WTC11 (cell line): ENCODE measurements around the gene CDH18. TPM values are rescaled to one million over a fixed set of nuclear protein-coding genes. Genes with fewer than 3 reads are reported as not detected.

Experiments
- ATAC-seq: fragments of 200-7000 bp; cut with Tn5 transposase; 2 replicates; pipeline ENCODE4 v1.10.0; 2021; ENCODE audit warnings: mild to moderate bottlenecking, moderate library complexity
- CTCF ChIA-PET: fragments of 300-600 bp; sonication (Branson Sonifier 250); formaldehyde crosslinking; loops from one replicate; lab custom pipeline; 2021; ENCODE audit warnings: antibody characterized with exemption; lab: Charles Lee
- POLR2A ChIA-PET: fragments of 350-600 bp; sonication (Branson Sonifier 250); formaldehyde crosslinking; loops from one replicate; lab custom pipeline; 2021; ENCODE audit warnings: antibody characterized with exemption; lab: Charles Lee
- DNase-seq: peaks from one replicate; pipeline ENCODE4 v3.0.0; 2021; ENCODE audit warnings: low spot score
- H3K27ac Mint-ChIP-seq: 2 replicates; pipeline ENCODE4 v1.8.0; 2021; ENCODE audit warnings: mixed read lengths
- H3K27me3 Mint-ChIP-seq: 2 replicates; pipeline ENCODE4 v1.8.0; 2021; ENCODE audit warnings: low read depth, mild to moderate bottlenecking, moderate library complexity, mixed read lengths
- H3K36me3 Mint-ChIP-seq: 2 replicates; pipeline ENCODE4 v1.8.0; 2021; ENCODE audit warnings: mixed read lengths
- H3K4me1 Mint-ChIP-seq: 2 replicates; pipeline ENCODE4 v1.8.0; 2022; ENCODE audit warnings: mixed read lengths
- H3K4me3 Mint-ChIP-seq: 2 replicates; pipeline ENCODE4 v1.8.0; 2021; ENCODE audit warnings: mild to moderate bottlenecking, moderate library complexity, mixed read lengths
- H3K9me3 Mint-ChIP-seq: 2 replicates; pipeline ENCODE4 v1.8.0; 2021; ENCODE audit warnings: mixed read lengths
- E2F1 ChIP-seq: sonication (generic); formaldehyde crosslinking; IDR thresholded peaks from 2 replicates; pipeline ENCODE4 v1.8.0; 2022; ENCODE audit warnings: mild to moderate bottlenecking, missing genetic modification reagents
- EMX1 ChIP-seq: fragments of 250-450 bp; sonication (Bioruptor Pico); IDR thresholded peaks from 2 replicates; pipeline ENCODE4 v1.8.0; 2021; ENCODE audit warnings: mild to moderate bottlenecking
- ERG ChIP-seq: fragments of 250-450 bp; sonication (Bioruptor Pico); IDR thresholded peaks from 2 replicates; pipeline ENCODE4 v1.8.0; 2021; ENCODE audit warnings: mild to moderate bottlenecking
- FOXP1 ChIP-seq: sonication (generic); formaldehyde crosslinking; IDR thresholded peaks from 2 replicates; pipeline ENCODE4 v1.8.0; 2022; ENCODE audit warnings: missing genetic modification reagents, mild to moderate bottlenecking, moderate library complexity, borderline replicate concordance
- GRHL2 ChIP-seq: fragments of 250-450 bp; sonication (Bioruptor Pico); IDR thresholded peaks from 2 replicates; pipeline ENCODE4 v1.8.0; 2022; ENCODE audit warnings: mild to moderate bottlenecking, moderate library complexity; ENCODE audit not compliant: insufficient replicate concordance, severe bottlenecking
- JUN ChIP-seq: sonication (generic); formaldehyde crosslinking; IDR thresholded peaks from 2 replicates; pipeline ENCODE4 v1.8.0; 2023; ENCODE audit warnings: mild to moderate bottlenecking, missing genetic modification reagents
- KAT7 ChIP-seq: sonication (generic); formaldehyde crosslinking; IDR thresholded peaks from 2 replicates; pipeline ENCODE4 v1.8.1; 2023; ENCODE audit warnings: missing genetic modification reagents, mild to moderate bottlenecking, borderline replicate concordance
- NFE2L1 ChIP-seq: sonication (generic); formaldehyde crosslinking; IDR thresholded peaks from 2 replicates; pipeline ENCODE4 v1.8.1; 2023; ENCODE audit warnings: missing genetic modification reagents
- NR3C1 ChIP-seq: sonication (generic); formaldehyde crosslinking; conservative IDR thresholded peaks from 2 replicates; pipeline ENCODE4 v1.8.1; 2023; ENCODE audit warnings: low read depth, mild to moderate bottlenecking, missing genetic modification reagents
- RORB ChIP-seq: fragments of 250-450 bp; sonication (Bioruptor Pico); IDR thresholded peaks from 2 replicates; pipeline ENCODE4 v1.9.0; 2021; ENCODE audit warnings: mild to moderate bottlenecking
- SOX15 ChIP-seq: fragments of 250-450 bp; sonication (Bioruptor Pico); IDR thresholded peaks from 2 replicates; pipeline ENCODE4 v1.9.0; 2021; ENCODE audit warnings: mild to moderate bottlenecking
- SP1 ChIP-seq: sonication (generic); formaldehyde crosslinking; conservative IDR thresholded peaks from 2 replicates; pipeline ENCODE4 v1.8.1; 2022; ENCODE audit warnings: missing genetic modification reagents
- STAT6 ChIP-seq: sonication (generic); formaldehyde crosslinking; conservative IDR thresholded peaks from 2 replicates; pipeline ENCODE4 v1.8.1; 2023; ENCODE audit warnings: mild to moderate bottlenecking, low read depth, missing genetic modification reagents, moderate library complexity
- TCF7 ChIP-seq: sonication (generic); formaldehyde crosslinking; IDR thresholded peaks from 2 replicates; pipeline ENCODE4 v1.8.0; 2022; ENCODE audit warnings: mild to moderate bottlenecking, low read depth, missing genetic modification reagents, moderate library complexity
- TEAD4 ChIP-seq: sonication (generic); formaldehyde crosslinking; IDR thresholded peaks from 2 replicates; pipeline ENCODE4 v1.8.0; 2022; ENCODE audit warnings: mild to moderate bottlenecking, missing genetic modification reagents
- TP53 ChIP-seq: sonication (generic); formaldehyde crosslinking; IDR thresholded peaks from 2 replicates; pipeline ENCODE4 v1.8.1; 2023; ENCODE audit warnings: mild to moderate bottlenecking, missing genetic modification reagents
- ZNF219 ChIP-seq: sonication (generic); formaldehyde crosslinking; IDR thresholded peaks from 2 replicates; pipeline ENCODE4 v1.8.0; 2023; ENCODE audit warnings: missing genetic modification reagents, mild to moderate bottlenecking, borderline replicate concordance
- ZNF232 ChIP-seq: sonication (generic); formaldehyde crosslinking; IDR thresholded peaks from 2 replicates; pipeline ENCODE4 v1.8.0; 2022; ENCODE audit warnings: mild to moderate bottlenecking, missing genetic modification reagents
- ZNF263 ChIP-seq: sonication (generic); formaldehyde crosslinking; IDR thresholded peaks from 2 replicates; pipeline ENCODE4 v1.8.1; 2022; ENCODE audit warnings: low read depth, mild to moderate bottlenecking, moderate library complexity, missing genetic modification reagents
- ZNF416 ChIP-seq: fragments of 250-450 bp; sonication (Bioruptor Pico); IDR thresholded peaks from 2 replicates; pipeline ENCODE4 v1.9.0; 2021; ENCODE audit warnings: mild to moderate bottlenecking, inconsistent platforms
- ZNF423 ChIP-seq: fragments of 250-450 bp; sonication (Bioruptor Pico); IDR thresholded peaks from 2 replicates; pipeline ENCODE4 v2.1.2; 2022; ENCODE audit warnings: mild to moderate bottlenecking, moderate library complexity
- ZNF425 ChIP-seq: fragments of 250-450 bp; sonication (Bioruptor Pico); conservative IDR thresholded peaks from 2 replicates; pipeline ENCODE4 v1.9.0; 2021; ENCODE audit warnings: mild to moderate bottlenecking
- total RNA-seq: library from RNA; stranded (reverse); gene quantifications from 3 replicates; pipeline ENCODE4 v1.2.3, GENCODE V29; 2021
- TF ChIP-seq, protein P1 (sequence below): sonication (generic); formaldehyde crosslinking; IDR thresholded peaks from 2 replicates; pipeline ENCODE4 v1.8.0; 2022; ENCODE audit warnings: missing genetic modification reagents
- TF ChIP-seq, protein P2 (sequence below): sonication (generic); formaldehyde crosslinking; IDR thresholded peaks from 2 replicates; pipeline ENCODE4 v1.8.0; 2023; ENCODE audit warnings: mild to moderate bottlenecking, missing genetic modification reagents

The CDH18 gene
- total RNA-seq, 1 experiment from 2014 or later, result 0.24 TPM

DNA sequence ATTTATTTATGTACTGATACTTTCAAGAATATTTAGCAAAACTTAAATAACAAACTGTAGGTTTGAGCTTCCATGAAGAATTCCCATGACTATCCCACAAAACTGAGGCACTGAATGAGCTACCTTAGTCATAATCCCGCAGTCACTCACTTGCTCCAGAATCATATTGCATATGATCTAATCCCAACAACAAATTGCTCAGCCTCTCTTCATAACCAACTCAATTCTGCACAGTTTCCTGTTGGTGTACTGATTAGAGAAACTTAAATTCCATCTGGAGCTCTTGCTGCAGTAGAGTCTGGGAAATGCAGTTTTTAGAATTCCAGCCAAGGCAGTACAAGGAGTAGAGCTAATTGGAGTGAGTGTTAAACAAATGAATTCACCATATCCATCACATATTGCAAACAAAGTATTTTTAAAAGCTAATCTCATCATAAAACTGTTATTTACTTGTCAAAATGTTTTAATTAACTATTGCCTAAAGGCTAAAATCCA lies 35.7 kb upstream of the CDH18 start:
- POLR2A ChIA-PET, result no interaction called here
- ATAC-seq (no peak), DNase-seq (no peak)
- Mint-ChIP-seq H3K9me3 (peaks cover 39% of the 10 kb centered on the region), H3K4me1 (peaks cover 9% of the 10 kb centered on the region; the same call in 1 of the 2 replicates), H3K27ac (no peak overlapping the region), H3K27me3 (peaks cover 3% of the 10 kb centered on the region; the same call in 1 of the 2 replicates), H3K4me3 (no peak overlapping the region), H3K36me3 (peaks cover 34% of the 10 kb centered on the region)
- TF ChIP-seq SP1 (CRISPR knock-in tag) (no peak), ZNF219 (CRISPR knock-in tag) (no peak), ERG (no peak), ZNF263 (CRISPR knock-in tag) (no peak), EMX1 (CRISPR knock-in tag) (no peak), SOX15 (no peak), KAT7 (no peak), GRHL2 (CRISPR knock-in tag) (no peak), ZNF416 (CRISPR knock-in tag) (no peak), TCF7 (CRISPR knock-in tag) (no peak), RORB (no peak), FOXP1 (CRISPR knock-in tag) (no peak)
- TF ChIP-seq, protein P1, sequence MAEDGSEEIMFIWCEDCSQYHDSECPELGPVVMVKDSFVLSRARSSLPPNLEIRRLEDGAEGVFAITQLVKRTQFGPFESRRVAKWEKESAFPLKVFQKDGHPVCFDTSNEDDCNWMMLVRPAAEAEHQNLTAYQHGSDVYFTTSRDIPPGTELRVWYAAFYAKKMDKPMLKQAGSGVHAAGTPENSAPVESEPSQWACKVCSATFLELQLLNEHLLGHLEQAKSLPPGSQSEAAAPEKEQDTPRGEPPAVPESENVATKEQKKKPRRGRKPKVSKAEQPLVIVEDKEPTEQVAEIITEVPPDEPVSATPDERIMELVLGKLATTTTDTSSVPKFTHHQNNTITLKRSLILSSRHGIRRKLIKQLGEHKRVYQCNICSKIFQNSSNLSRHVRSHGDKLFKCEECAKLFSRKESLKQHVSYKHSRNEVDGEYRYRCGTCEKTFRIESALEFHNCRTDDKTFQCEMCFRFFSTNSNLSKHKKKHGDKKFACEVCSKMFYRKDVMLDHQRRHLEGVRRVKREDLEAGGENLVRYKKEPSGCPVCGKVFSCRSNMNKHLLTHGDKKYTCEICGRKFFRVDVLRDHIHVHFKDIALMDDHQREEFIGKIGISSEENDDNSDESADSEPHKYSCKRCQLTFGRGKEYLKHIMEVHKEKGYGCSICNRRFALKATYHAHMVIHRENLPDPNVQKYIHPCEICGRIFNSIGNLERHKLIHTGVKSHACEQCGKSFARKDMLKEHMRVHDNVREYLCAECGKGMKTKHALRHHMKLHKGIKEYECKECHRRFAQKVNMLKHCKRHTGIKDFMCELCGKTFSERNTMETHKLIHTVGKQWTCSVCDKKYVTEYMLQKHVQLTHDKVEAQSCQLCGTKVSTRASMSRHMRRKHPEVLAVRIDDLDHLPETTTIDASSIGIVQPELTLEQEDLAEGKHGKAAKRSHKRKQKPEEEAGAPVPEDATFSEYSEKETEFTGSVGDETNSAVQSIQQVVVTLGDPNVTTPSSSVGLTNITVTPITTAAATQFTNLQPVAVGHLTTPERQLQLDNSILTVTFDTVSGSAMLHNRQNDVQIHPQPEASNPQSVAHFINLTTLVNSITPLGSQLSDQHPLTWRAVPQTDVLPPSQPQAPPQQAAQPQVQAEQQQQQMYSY, result no peak
- CTCF ChIA-PET, result no interaction called here

DNA sequence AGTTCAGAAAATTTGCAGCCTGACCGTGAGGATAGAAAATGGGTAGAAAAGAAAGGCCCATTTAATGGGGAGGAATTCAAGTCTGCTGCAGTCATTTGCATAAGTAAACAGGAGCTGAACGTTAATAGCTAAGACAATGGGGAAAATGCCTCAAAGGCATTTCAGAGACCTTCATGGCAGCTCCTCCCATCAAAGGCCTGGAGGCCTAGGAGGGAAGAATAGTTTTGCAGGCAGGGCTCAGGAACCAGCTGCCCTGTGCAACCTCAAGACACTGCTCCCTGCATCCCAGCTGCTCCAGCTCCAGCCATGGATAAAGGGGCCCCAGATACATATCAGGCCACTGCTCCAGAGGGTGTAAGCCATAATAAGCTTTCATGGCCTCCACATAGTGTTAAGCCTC lies 32.2 kb upstream of the CDH18 start:
- peaks cover 59% of the 10 kb centered on the region for H3K9me3 Mint-ChIP-seq
- ChIA-PET CTCF (no interaction called here), POLR2A (no interaction called here)
- no peak overlapping the region for H3K27ac Mint-ChIP-seq
- peaks cover 9% of the 10 kb centered on the region; the same call in 1 of the 2 replicates for H3K4me1 Mint-ChIP-seq
- peaks cover 36% of the 10 kb centered on the region for H3K36me3 Mint-ChIP-seq
- no peak overlapping the region for H3K4me3 Mint-ChIP-seq
- ATAC-seq (peak; percentile 63), DNase-seq (no peak)
- H3K27me3 Mint-ChIP-seq, result peaks cover 3% of the 10 kb centered on the region; the same call in 1 of the 2 replicates
- no peak for TF ChIP-seq ZNF423 (CRISPR knock-in tag)
- TF ChIP-seq JUN (CRISPR knock-in tag), result no peak
- TF ChIP-seq ZNF425 (CRISPR knock-in tag), result no peak
- no peak for TF ChIP-seq STAT6 (CRISPR knock-in tag)
- no peak for TF ChIP-seq NFE2L1
- TF ChIP-seq ZNF232 (CRISPR knock-in tag), result no peak
- TF ChIP-seq TP53 (CRISPR knock-in tag), result no peak
- TF ChIP-seq, protein P2, sequence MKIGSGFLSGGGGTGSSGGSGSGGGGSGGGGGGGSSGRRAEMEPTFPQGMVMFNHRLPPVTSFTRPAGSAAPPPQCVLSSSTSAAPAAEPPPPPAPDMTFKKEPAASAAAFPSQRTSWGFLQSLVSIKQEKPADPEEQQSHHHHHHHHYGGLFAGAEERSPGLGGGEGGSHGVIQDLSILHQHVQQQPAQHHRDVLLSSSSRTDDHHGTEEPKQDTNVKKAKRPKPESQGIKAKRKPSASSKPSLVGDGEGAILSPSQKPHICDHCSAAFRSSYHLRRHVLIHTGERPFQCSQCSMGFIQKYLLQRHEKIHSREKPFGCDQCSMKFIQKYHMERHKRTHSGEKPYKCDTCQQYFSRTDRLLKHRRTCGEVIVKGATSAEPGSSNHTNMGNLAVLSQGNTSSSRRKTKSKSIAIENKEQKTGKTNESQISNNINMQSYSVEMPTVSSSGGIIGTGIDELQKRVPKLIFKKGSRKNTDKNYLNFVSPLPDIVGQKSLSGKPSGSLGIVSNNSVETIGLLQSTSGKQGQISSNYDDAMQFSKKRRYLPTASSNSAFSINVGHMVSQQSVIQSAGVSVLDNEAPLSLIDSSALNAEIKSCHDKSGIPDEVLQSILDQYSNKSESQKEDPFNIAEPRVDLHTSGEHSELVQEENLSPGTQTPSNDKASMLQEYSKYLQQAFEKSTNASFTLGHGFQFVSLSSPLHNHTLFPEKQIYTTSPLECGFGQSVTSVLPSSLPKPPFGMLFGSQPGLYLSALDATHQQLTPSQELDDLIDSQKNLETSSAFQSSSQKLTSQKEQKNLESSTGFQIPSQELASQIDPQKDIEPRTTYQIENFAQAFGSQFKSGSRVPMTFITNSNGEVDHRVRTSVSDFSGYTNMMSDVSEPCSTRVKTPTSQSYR (CRISPR knock-in tag), result no peak
- no peak for TF ChIP-seq NR3C1 (CRISPR knock-in tag)
- no peak for TF ChIP-seq TEAD4 (CRISPR knock-in tag)
- no peak for TF ChIP-seq E2F1 (CRISPR knock-in tag)
